GF-D8 (cell line): Measurements from ENCODE around the gene RNF112.
"Not testable (repeated sequence)": the region's sequence is repeated elsewhere in the genome, so short reads cannot be mapped to it uniquely, and the experiment has no call there.

Experiments used
- DNase-seq: peaks from one replicate; lab custom pipeline; 2025; lab: John Stamatoyannopoulos, UW

RNF112 gene

GRCh38 chr17:19413761-19414160 lies 2.7 kb downstream of the RNF112 start:
- no peak for DNase-seq

GRCh38 chr17:19414396-19415280 lies 3.6 kb downstream of the RNF112 start:
- DNase-seq = no peak

- DNase-seq = no peak
Observed at GRCh38 chr17:19415311-19415710, 4.3 kb downstream of the RNF112 start.

- no peak for DNase-seq
Observed at GRCh38 chr17:19415806-19416775, 5.1 kb downstream of the RNF112 start.

GRCh38 chr17:19417611-19418010 lies 6.6 kb downstream of the RNF112 start:
- DNase-seq = no peak

- DNase-seq = no peak
Observed at GRCh38 chr17:19418251-19418992, 7.4 kb downstream of the RNF112 start.

- no peak for DNase-seq
Observed at GRCh38 chr17:19421219-19421618, 10.2 kb downstream of the RNF112 start.

GRCh38 chr17:19421926-19422325 lies 10.9 kb downstream of the RNF112 start:
- DNase-seq = no peak

GRCh38 chr17:19424934-19425868 lies 14.2 kb downstream of the RNF112 start:
- DNase-seq = no peak

- DNase-seq = no peak
Observed at GRCh38 chr17:19426631-19427030, 15.6 kb downstream of the RNF112 start.

GRCh38 chr17:19431691-19432090 lies 20.7 kb downstream of the RNF112 start:
- DNase-seq = no peak

GRCh38 chr17:19433255-19433654 lies 22.2 kb downstream of the RNF112 start:
- DNase-seq = no peak

GRCh38 chr17:19433727-19434340 lies 22.8 kb downstream of the RNF112 start:
- no peak for DNase-seq

- DNase-seq = no peak
Observed at GRCh38 chr17:19440421-19440820, 29.4 kb downstream of the RNF112 start.

GRCh38 chr17:19441288-19441687 lies 30.3 kb downstream of the RNF112 start:
- DNase-seq = not testable (repeated sequence)

GRCh38 chr17:19442731-19443130 lies 31.7 kb downstream of the RNF112 start:
- DNase-seq = no peak

GRCh38 chr17:19443148-19443547 lies 32.1 kb downstream of the RNF112 start:
- DNase-seq = no peak

GRCh38 chr17:19445105-19445504 lies 34.1 kb downstream of the RNF112 start:
- no peak for DNase-seq

- not testable (repeated sequence) for DNase-seq
Observed at GRCh38 chr17:19446577-19446976, 35.5 kb downstream of the RNF112 start.

- DNase-seq = no peak
Observed at GRCh38 chr17:19447085-19447583, 36.1 kb downstream of the RNF112 start.
